H9 (cell line): Measurements from ENCODE around the gene FNDC1. TPM values are rescaled to one million over a fixed set of nuclear protein-coding genes. Genes with fewer than 3 reads are reported as not detected.

ENCODE experiments used
- DNase-seq: peaks from one replicate; pipeline ENCODE4 v3.0.0-alpha.2; 2017
- H2AFZ ChIP-seq: one replicate; pipeline ENCODE4 v1.6.1; 2013; ENCODE audit warnings: mild to moderate bottlenecking, low read length, control low read depth, moderate library complexity
- H2AK5ac ChIP-seq: 2 replicates; pipeline ENCODE4 v1.6.1; 2013; ENCODE audit warnings: low read length, control low read depth, mixed read lengths; ENCODE audit not compliant: insufficient read length
- H2BK120ac ChIP-seq: one replicate; pipeline ENCODE4 v1.6.1; 2013; ENCODE audit warnings: low read depth, mild to moderate bottlenecking, low read length, control low read depth, inconsistent platforms; ENCODE audit not compliant: poor library complexity, severe bottlenecking
- H2BK12ac ChIP-seq: 2 replicates; pipeline ENCODE4 v1.6.1; 2013; ENCODE audit warnings: low read length, control low read depth, mixed read lengths, low read depth; ENCODE audit not compliant: insufficient read length
- H2BK15ac ChIP-seq: 2 replicates; pipeline ENCODE4 v1.6.1; 2013; ENCODE audit warnings: low read depth, low read length, control low read depth
- H2BK20ac ChIP-seq: one replicate; pipeline ENCODE4 v1.6.1; 2013; ENCODE audit warnings: low read depth, mild to moderate bottlenecking, low read length, control low read depth, inconsistent platforms; ENCODE audit not compliant: poor library complexity, severe bottlenecking
- H2BK5ac ChIP-seq: 2 replicates; pipeline ENCODE4 v1.6.1; 2013; ENCODE audit warnings: low read length, control low read depth, mixed read lengths; ENCODE audit not compliant: insufficient read length
- H3K14ac ChIP-seq: 2 replicates; pipeline ENCODE4 v1.6.1; 2013; ENCODE audit warnings: low read length, control low read depth; ENCODE audit not compliant: insufficient read depth
- H3K18ac ChIP-seq: 2 replicates; pipeline ENCODE4 v1.6.1; 2013; ENCODE audit warnings: low read depth, mild to moderate bottlenecking, mixed read lengths, low read length, control low read depth; ENCODE audit not compliant: insufficient read length
- H3K23ac ChIP-seq: 2 replicates; pipeline ENCODE4 v1.6.1; 2013; ENCODE audit warnings: low read length, control low read depth, mixed read lengths, low read depth; ENCODE audit not compliant: insufficient read length
- H3K23me2 ChIP-seq: 2 replicates; pipeline ENCODE4 v1.6.1; 2013; ENCODE audit warnings: low read depth, mild to moderate bottlenecking, mixed read lengths, low read length, control low read depth; ENCODE audit not compliant: insufficient read length, poor library complexity, severe bottlenecking
- H3K27ac ChIP-seq: 2 replicates; pipeline ENCODE4 v1.5.1; 2013; ENCODE audit warnings: low read length, control low read depth, mixed read lengths, low read depth; ENCODE audit not compliant: insufficient read length
- H3K27me3 ChIP-seq: 2 replicates; pipeline ENCODE4 v1.6.1; 2013; ENCODE audit warnings: low read length, control low read depth, inconsistent platforms; ENCODE audit not compliant: insufficient read depth
- H3K4ac ChIP-seq: 2 replicates; pipeline ENCODE4 v1.6.1; 2013; ENCODE audit warnings: low read depth, mild to moderate bottlenecking, control low read depth, inconsistent platforms, low read length, moderate library complexity
- H3K4me1 ChIP-seq: 2 replicates; pipeline ENCODE4 v1.6.1; 2013; ENCODE audit warnings: low read length, control low read depth, inconsistent platforms; ENCODE audit not compliant: insufficient read depth
- H3K4me2 ChIP-seq: 2 replicates; pipeline ENCODE4 v1.6.1; 2013; ENCODE audit warnings: low read length, control low read depth, mixed read lengths; ENCODE audit not compliant: insufficient read length, insufficient read depth
- H3K56ac ChIP-seq: 2 replicates; pipeline ENCODE4 v1.6.1; 2013; ENCODE audit warnings: low read depth, mild to moderate bottlenecking, mixed read lengths, low read length, control low read depth; ENCODE audit not compliant: insufficient read length
- H3K79me1 ChIP-seq: 2 replicates; pipeline ENCODE4 v1.6.1; 2013; ENCODE audit warnings: low read depth, mild to moderate bottlenecking, moderate library complexity, low read length, control low read depth, inconsistent platforms; ENCODE audit not compliant: insufficient read depth, poor library complexity, severe bottlenecking
- H3K79me2 ChIP-seq: 2 replicates; pipeline ENCODE4 v1.6.1; 2013; ENCODE audit warnings: low read length, control low read depth, inconsistent platforms; ENCODE audit not compliant: insufficient read depth
- H3K9ac ChIP-seq: 2 replicates; pipeline ENCODE4 v1.6.1; 2013; ENCODE audit warnings: low read length, control low read depth, mixed read lengths; ENCODE audit not compliant: insufficient read length; ENCODE audit errors: extremely low read depth
- H3K9me3 ChIP-seq: one replicate; pipeline ENCODE4 v1.6.1; 2013; ENCODE audit warnings: low read depth, low read length, inconsistent platforms; ENCODE audit not compliant: control insufficient read depth
- H3T11ph ChIP-seq: one replicate; pipeline ENCODE4 v1.6.1; 2013; ENCODE audit warnings: mild to moderate bottlenecking, low read length, control low read depth, inconsistent platforms
- H4K20me1 ChIP-seq: one replicate; pipeline ENCODE4 v1.6.1; 2013; ENCODE audit not compliant: control insufficient read depth, insufficient read length, insufficient read depth
- H4K5ac ChIP-seq: 2 replicates; pipeline ENCODE4 v1.6.1; 2013; ENCODE audit warnings: low read depth, mild to moderate bottlenecking, mixed read lengths, low read length, control low read depth; ENCODE audit not compliant: insufficient read length
- H4K8ac ChIP-seq: replicated peaks from 2 replicates; pipeline ENCODE4 v1.6.1; 2013; ENCODE audit warnings: low read length, control low read depth, mixed read lengths, low read depth; ENCODE audit not compliant: insufficient read length
- H4K91ac ChIP-seq: 2 replicates; pipeline ENCODE4 v1.6.1; 2013; ENCODE audit warnings: low read depth, mild to moderate bottlenecking, moderate library complexity, mixed read lengths, low read length, control low read depth; ENCODE audit not compliant: insufficient read length
- H3K27ac Mint-ChIP-seq, 3 experiments: 2 replicates in 2 of 3; 3 replicates in 1 of 3; pipeline ENCODE4 v1.8.0; 2020 to 2021; ENCODE audit warnings: mixed read lengths in 3 of 3, mild to moderate bottlenecking in 1 of 3, moderate library complexity in 1 of 3
- H3K27me3 Mint-ChIP-seq: 2 replicates; pipeline ENCODE4 v1.8.0; 2021; ENCODE audit warnings: low read depth, mild to moderate bottlenecking, moderate library complexity, mixed read lengths
- H3K36me3 Mint-ChIP-seq, 3 experiments: 2 replicates in 2 of 3; 3 replicates in 1 of 3; pipeline ENCODE4 v1.8.0; 2020 to 2021; ENCODE audit warnings: low read depth in 3 of 3, mixed read lengths in 3 of 3; ENCODE audit not compliant: insufficient read depth in 1 of 3
- H3K4me1 Mint-ChIP-seq, 2 experiments: 2 replicates each; pipeline ENCODE4 v1.8.0; 2020; ENCODE audit warnings: mixed read lengths in 2 of 2
- H3K4me3 Mint-ChIP-seq, 2 experiments: 2 replicates in 1 of 2; 3 replicates in 1 of 2; pipeline ENCODE4 v1.8.0; 2020 to 2021; ENCODE audit warnings: mild to moderate bottlenecking in 2 of 2, mixed read lengths in 2 of 2, moderate library complexity in 1 of 2
- H3K9me3 Mint-ChIP-seq, 2 experiments: 2 replicates in 1 of 2; 3 replicates in 1 of 2; pipeline ENCODE4 v1.8.0; 2020; ENCODE audit warnings: mild to moderate bottlenecking in 2 of 2, mixed read lengths in 2 of 2, moderate library complexity in 1 of 2
- WGBS: extraction: QIAGEN DNeasy Blood & Tissue Kit; methylation state at CpG from one replicate; pipeline ENCODE4 v1.1.7; 2013; ENCODE audit warnings: missing lambda C conversion rate, low lambda C conversion rate, mixed read lengths; ENCODE audit not compliant: insufficient read length; ENCODE audit errors: extremely low coverage; 5-methylcytosine and 5-hydroxymethylcytosine counted together
- total RNA-seq: library from RNA; stranded (reverse); gene quantifications from 2 replicates; pipeline ENCODE4 v1.2.1, GENCODE V29; 2021
- TF ChIP-seq, protein P1 (sequence below): fragments of 200-600 bp; sonication (generic); conservative IDR thresholded peaks from 3 replicates; pipeline ENCODE4 v1.8.0; 2021; ENCODE audit warnings: antibody characterized with exemption, mild to moderate bottlenecking

FNDC1 gene
- total RNA-seq, 1 experiment from 2014 or later = 0.24 TPM

DNA sequence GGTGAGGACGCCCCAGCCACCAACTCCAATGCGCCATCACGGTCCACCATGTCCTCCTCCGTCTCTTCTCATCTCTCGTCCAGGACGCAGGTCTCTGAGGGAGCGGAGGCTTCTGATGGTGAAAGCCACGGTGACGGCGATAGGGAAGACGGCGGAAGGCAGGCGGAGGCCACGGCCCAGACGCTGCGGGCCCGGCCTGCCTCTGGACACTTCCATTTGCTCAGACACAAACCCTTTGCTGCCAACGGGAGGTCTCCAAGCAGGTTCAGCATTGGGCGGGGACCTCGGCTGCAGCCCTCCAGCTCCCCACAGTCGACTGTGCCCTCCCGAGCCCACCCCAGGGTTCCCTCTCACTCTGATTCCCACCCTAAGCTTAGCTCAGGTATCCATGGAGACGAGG is 63.6 kb downstream of the FNDC1 start:
- no peak overlapping the region for H3K4me2 ChIP-seq

More for the DNA sequence above, 63.6 kb downstream of the FNDC1 start:
- no peak overlapping the region for H3K27ac Mint-ChIP-seq
- H4K91ac ChIP-seq = no peak overlapping the region
- no peak overlapping the region for H3K4ac ChIP-seq
- no peaks in the 10 kb centered on the region for H3K79me2 ChIP-seq
- no peak overlapping the region for H3K18ac ChIP-seq
- H2AK5ac ChIP-seq = no peak overlapping the region
- TF ChIP-seq, protein P1, sequence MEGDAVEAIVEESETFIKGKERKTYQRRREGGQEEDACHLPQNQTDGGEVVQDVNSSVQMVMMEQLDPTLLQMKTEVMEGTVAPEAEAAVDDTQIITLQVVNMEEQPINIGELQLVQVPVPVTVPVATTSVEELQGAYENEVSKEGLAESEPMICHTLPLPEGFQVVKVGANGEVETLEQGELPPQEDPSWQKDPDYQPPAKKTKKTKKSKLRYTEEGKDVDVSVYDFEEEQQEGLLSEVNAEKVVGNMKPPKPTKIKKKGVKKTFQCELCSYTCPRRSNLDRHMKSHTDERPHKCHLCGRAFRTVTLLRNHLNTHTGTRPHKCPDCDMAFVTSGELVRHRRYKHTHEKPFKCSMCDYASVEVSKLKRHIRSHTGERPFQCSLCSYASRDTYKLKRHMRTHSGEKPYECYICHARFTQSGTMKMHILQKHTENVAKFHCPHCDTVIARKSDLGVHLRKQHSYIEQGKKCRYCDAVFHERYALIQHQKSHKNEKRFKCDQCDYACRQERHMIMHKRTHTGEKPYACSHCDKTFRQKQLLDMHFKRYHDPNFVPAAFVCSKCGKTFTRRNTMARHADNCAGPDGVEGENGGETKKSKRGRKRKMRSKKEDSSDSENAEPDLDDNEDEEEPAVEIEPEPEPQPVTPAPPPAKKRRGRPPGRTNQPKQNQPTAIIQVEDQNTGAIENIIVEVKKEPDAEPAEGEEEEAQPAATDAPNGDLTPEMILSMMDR = no peak
- H3K27me3 ChIP-seq = peaks cover 21% of the 10 kb centered on the region; the same call in 1 of the 2 replicates
- peaks cover 2 to 5% of the 10 kb centered on the region in 2 experiments; a peak in 3 of 5 replicates for H3K9me3 Mint-ChIP-seq
- no peak overlapping the region for H3K23ac ChIP-seq
- no peaks in the 10 kb centered on the region for H3K23me2 ChIP-seq
- H3T11ph ChIP-seq = no peak overlapping the region
- H2BK15ac ChIP-seq = no peak overlapping the region
- H3K27ac ChIP-seq = no peak overlapping the region
- no peaks in the 10 kb centered on the region for H3K4me1 ChIP-seq
- no peak overlapping the region for H3K9ac ChIP-seq
- H2BK12ac ChIP-seq = no peak overlapping the region
- peaks cover 3% of the 10 kb centered on the region in 2 experiments; a peak in 3 of 4 replicates for H3K4me1 Mint-ChIP-seq
- H2AFZ ChIP-seq = no peak overlapping the region
- no peak for DNase-seq
- H2BK5ac ChIP-seq = no peak overlapping the region
- peak overlapping the region in 1 of 2 experiments; percentile 56; a peak in 3 of 5 replicates for H3K4me3 Mint-ChIP-seq
- H3K79me1 ChIP-seq = no peaks in the 10 kb centered on the region
- no peak overlapping the region for H4K8ac ChIP-seq
- no peak overlapping the region for H2BK120ac ChIP-seq
- peaks cover 66% of the 10 kb centered on the region for H3K27me3 Mint-ChIP-seq
- no peaks in the 10 kb centered on the region for H4K20me1 ChIP-seq
- no peak overlapping the region; the same call in 1 of the 2 replicates for H3K14ac ChIP-seq
- WGBS = no CpG with 5 or more reads among the region's 23 CpGs
- H4K5ac ChIP-seq = no peak overlapping the region
- H3K9me3 ChIP-seq = no peaks in the 10 kb centered on the region
- H3K56ac ChIP-seq = no peak overlapping the region
- peaks cover 0 to 2% (median 0%) of the 10 kb centered on the region in 3 experiments; a peak in 1 of 7 replicates for H3K36me3 Mint-ChIP-seq
- H2BK20ac ChIP-seq = no peak overlapping the region
